Activated CD8-positive, alpha-beta T cell treated with anti-CD3 and anti-CD28 coated beads for 36 hours (primary cell): ENCODE results near the gene AVPR1A. TPM values are rescaled to one million over a fixed set of nuclear protein-coding genes. Genes with fewer than 3 reads are reported as not detected.

Source experiments
- total RNA-seq, 2 experiments: library from RNA; stranded (reverse); gene quantifications; one replicate each; pipeline ENCODE4 v1.2.3, GENCODE V29; 2021

AVPR1A gene
- total RNA-seq, 2 experiments from 2014 or later: not detected

Other genes starting within 250 kb of the AVPR1A start
- gene PPM1H, start 216.1 kb downstream of the AVPR1A start, total RNA-seq: under 1 TPM in 1 of 2 experiments, not detected in 1; 0.07 TPM